Measurements from ENCODE around the gene HARS2.
"Not testable (repeated sequence)": the region's sequence is repeated elsewhere in the genome, so short reads cannot be mapped to it uniquely, and the experiment has no call there.

DNA sequence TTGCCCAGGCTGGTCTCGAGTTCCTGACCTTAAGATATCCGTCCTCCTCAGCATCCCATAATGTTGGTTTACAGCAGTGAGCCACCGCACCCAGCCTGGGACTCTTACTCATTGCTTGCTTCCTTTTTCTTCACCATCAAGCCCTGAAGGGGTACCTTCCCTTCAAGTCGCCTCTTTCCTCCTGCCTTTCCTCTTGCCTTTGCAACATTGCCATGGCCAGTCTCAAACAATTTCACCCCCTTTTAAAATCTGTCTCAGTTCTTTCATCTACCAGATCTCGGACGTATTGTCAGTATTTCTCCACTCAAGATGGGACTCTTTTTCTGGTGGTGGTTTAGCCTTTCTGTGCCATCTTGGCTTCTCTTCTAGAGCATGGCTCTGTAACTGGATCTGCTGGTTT, 29.5 kb downstream of the HARS2 start:
- TF ChIP-seq, protein P1, sequence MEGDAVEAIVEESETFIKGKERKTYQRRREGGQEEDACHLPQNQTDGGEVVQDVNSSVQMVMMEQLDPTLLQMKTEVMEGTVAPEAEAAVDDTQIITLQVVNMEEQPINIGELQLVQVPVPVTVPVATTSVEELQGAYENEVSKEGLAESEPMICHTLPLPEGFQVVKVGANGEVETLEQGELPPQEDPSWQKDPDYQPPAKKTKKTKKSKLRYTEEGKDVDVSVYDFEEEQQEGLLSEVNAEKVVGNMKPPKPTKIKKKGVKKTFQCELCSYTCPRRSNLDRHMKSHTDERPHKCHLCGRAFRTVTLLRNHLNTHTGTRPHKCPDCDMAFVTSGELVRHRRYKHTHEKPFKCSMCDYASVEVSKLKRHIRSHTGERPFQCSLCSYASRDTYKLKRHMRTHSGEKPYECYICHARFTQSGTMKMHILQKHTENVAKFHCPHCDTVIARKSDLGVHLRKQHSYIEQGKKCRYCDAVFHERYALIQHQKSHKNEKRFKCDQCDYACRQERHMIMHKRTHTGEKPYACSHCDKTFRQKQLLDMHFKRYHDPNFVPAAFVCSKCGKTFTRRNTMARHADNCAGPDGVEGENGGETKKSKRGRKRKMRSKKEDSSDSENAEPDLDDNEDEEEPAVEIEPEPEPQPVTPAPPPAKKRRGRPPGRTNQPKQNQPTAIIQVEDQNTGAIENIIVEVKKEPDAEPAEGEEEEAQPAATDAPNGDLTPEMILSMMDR (IDR thresholded peaks at IDR 0.05), result not testable (repeated sequence)
- TF ChIP-seq POLR2A (IDR thresholded peaks at IDR 0.05), result not testable (repeated sequence)
